ENCODE data around the gene MUSTN1. TPM values are rescaled to one million over a fixed set of nuclear protein-coding genes. Genes with fewer than 3 reads are reported as not detected.

MUSTN1 gene
- total and polyA plus RNA-seq, 2 of the 13 experiments (the other 11 are each of a cell fraction or from before 2014, with no cell fraction given): 0.84 to 1.4 TPM

- TF ChIP-seq ZNF20 (CRISPR knock-in tag; IDR thresholded peaks at IDR 0.05) (no peak), HNF4A (CRISPR knock-in tag; IDR thresholded peaks at IDR 0.05) (peak; percentile 34; the same call in 1 of the 2 replicates), CEBPB (IDR thresholded peaks at IDR 0.05; ENCODE audit: borderline replicate concordance, low read depth, low read length) (peak; percentile 86), GATAD1 (CRISPR knock-in tag; IDR thresholded peaks at IDR 0.05) (no peak), ARID4A (CRISPR knock-in tag; IDR thresholded peaks at IDR 0.05; ENCODE audit: borderline replicate concordance) (peak; percentile 41; the same call in 1 of the 2 replicates), ZBTB3 (CRISPR knock-in tag; IDR thresholded peaks at IDR 0.05; ENCODE audit: borderline replicate concordance, low read depth) (peak; percentile 98), SMAD9 (CRISPR knock-in tag; IDR thresholded peaks at IDR 0.05) (no peak), ZNF766 (CRISPR knock-in tag; IDR thresholded peaks at IDR 0.05; ENCODE audit: borderline replicate concordance) (no peak), RBAK (CRISPR knock-in tag; IDR thresholded peaks at IDR 0.05) (no peak), ZNF720 (CRISPR knock-in tag; IDR thresholded peaks at IDR 0.05) (no peak), ARID5B (CRISPR knock-in tag; IDR thresholded peaks at IDR 0.05) (peak; percentile 49; the same call in 1 of the 2 replicates), NFYB (CRISPR knock-in tag; IDR thresholded peaks at IDR 0.05) (no peak), ZNF740 (CRISPR knock-in tag; IDR thresholded peaks at IDR 0.05) (no peak), ZNF780A (CRISPR knock-in tag; IDR thresholded peaks at IDR 0.05) (no peak), ZNF639 (CRISPR knock-in tag; conservative IDR thresholded peaks at IDR 0.05) (0 out of 2 replicates have a peak, but pooled peaks have one; percentile 25), PPARG (CRISPR knock-in tag; conservative IDR thresholded peaks at IDR 0.05) (no peak)
- TF ChIP-seq, protein P1, sequence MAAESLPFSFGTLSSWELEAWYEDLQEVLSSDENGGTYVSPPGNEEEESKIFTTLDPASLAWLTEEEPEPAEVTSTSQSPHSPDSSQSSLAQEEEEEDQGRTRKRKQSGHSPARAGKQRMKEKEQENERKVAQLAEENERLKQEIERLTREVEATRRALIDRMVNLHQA (CRISPR knock-in tag; IDR thresholded peaks at IDR 0.05): no peak
These were observed 10.3 kb upstream of the MUSTN1 start (continued) for GRCh38 chr3:52845157-52845556.
